IMR-90 (cell line): ENCODE data around the gene CAMKMT. TPM values are rescaled to one million over a fixed set of nuclear protein-coding genes. Genes with fewer than 3 reads are reported as not detected.

Source experiments
- ATAC-seq: fragments of 200-7000 bp; cut with Tn5 transposase; 2 replicates; pipeline ENCODE4 v1.9.1; 2020; ENCODE audit warnings: low read depth, mild to moderate bottlenecking, moderate library complexity
- BruUV-seq: library from RNA; stranded (reverse); fragments of 400-500 nt; replicated peaks from 2 replicates; lab custom pipeline; 2021; lab: Mats Ljungman, UMichigan
- CTCF ChIA-PET: fragments of 300-600 bp; formaldehyde crosslinking; extraction: SDS; loops from one replicate; lab custom pipeline; 2021; ENCODE audit warnings: antibody characterized with exemption; lab: Yijun Ruan, JAX
- POLR2A ChIA-PET: fragments of 300-600 bp; sonication (Branson Sonifier 250); formaldehyde crosslinking; loops from one replicate; lab custom pipeline; 2022; ENCODE audit warnings: antibody characterized with exemption; ENCODE audit not compliant: unreplicated experiment; lab: Charles Lee
- DNase-seq: peaks from one replicate; pipeline ENCODE4 v3.0.0; 2013
- H2AFZ ChIP-seq: replicated peaks from 2 replicates; pipeline ENCODE3; 2013; ENCODE audit warnings: low read length, mild to moderate bottlenecking; ENCODE audit not compliant: poor library complexity
- H2AK5ac ChIP-seq: 2 replicates; pipeline ENCODE4 v1.6.1; 2013; ENCODE audit warnings: low read depth, low read length, inconsistent platforms
- H2AK9ac ChIP-seq: replicated peaks from 2 replicates; pipeline ENCODE3; 2013; ENCODE audit warnings: mild to moderate bottlenecking, low read depth, low read length, moderate library complexity; ENCODE audit not compliant: poor library complexity
- H2BK120ac ChIP-seq: 2 replicates; pipeline ENCODE4 v1.6.1; 2013; ENCODE audit warnings: low read depth, low read length, inconsistent platforms
- H2BK15ac ChIP-seq: 3 replicates; pipeline ENCODE4 v1.6.1; 2013; ENCODE audit warnings: low read depth, low read length, inconsistent platforms
- H2BK20ac ChIP-seq: 2 replicates; pipeline ENCODE4 v1.6.1; 2013; ENCODE audit warnings: low read depth, mild to moderate bottlenecking, inconsistent platforms, low read length, moderate library complexity
- H2BK5ac ChIP-seq: 2 replicates; pipeline ENCODE4 v1.6.1; 2013; ENCODE audit warnings: mild to moderate bottlenecking, low read depth, low read length, inconsistent platforms; ENCODE audit not compliant: poor library complexity, severe bottlenecking
- H3K14ac ChIP-seq: replicated peaks from 2 replicates; pipeline ENCODE4 v1.6.1; 2013; ENCODE audit warnings: low read depth, low read length, inconsistent platforms
- H3K18ac ChIP-seq: 2 replicates; pipeline ENCODE4 v1.6.1; 2013; ENCODE audit warnings: low read depth, low read length, control low read depth
- H3K23ac ChIP-seq: 2 replicates; pipeline ENCODE4 v1.6.1; 2013; ENCODE audit warnings: low read depth, low read length, inconsistent platforms
- H3K27ac ChIP-seq: 2 replicates; pipeline ENCODE4 v1.5.1; 2013; ENCODE audit warnings: mild to moderate bottlenecking, control low read depth, low read length; ENCODE audit not compliant: insufficient read depth
- H3K27me3 ChIP-seq: 2 replicates; pipeline ENCODE4 v1.6.1; 2013; ENCODE audit warnings: low read length; ENCODE audit not compliant: control insufficient read depth, insufficient read depth
- H3K36me3 ChIP-seq: 2 replicates; pipeline ENCODE4 v1.6.1; 2013; ENCODE audit warnings: low read length, mixed read lengths; ENCODE audit not compliant: control insufficient read depth, insufficient read depth
- H3K4ac ChIP-seq: 2 replicates; pipeline ENCODE4 v1.6.1; 2013; ENCODE audit warnings: low read depth, low read length, inconsistent platforms
- H3K4me1 ChIP-seq: 2 replicates; pipeline ENCODE4 v1.6.1; 2013; ENCODE audit warnings: low read length, mixed read lengths; ENCODE audit not compliant: control insufficient read depth, insufficient read depth
- H3K4me2 ChIP-seq: 2 replicates; pipeline ENCODE4 v1.6.1; 2013; ENCODE audit warnings: low read depth, mild to moderate bottlenecking, control low read depth, low read length, moderate library complexity
- H3K4me3 ChIP-seq: 2 replicates; pipeline ENCODE4 v1.5.1; 2013; ENCODE audit warnings: low read depth, mild to moderate bottlenecking, control low read depth, low read length, moderate library complexity; ENCODE audit not compliant: insufficient read depth
- H3K56ac ChIP-seq: 2 replicates; pipeline ENCODE4 v1.6.1; 2013; ENCODE audit warnings: low read length, inconsistent platforms; ENCODE audit not compliant: insufficient read depth; ENCODE audit errors: extremely low read depth
- H3K79me1 ChIP-seq, 2 experiments: 2 replicates each; pipeline ENCODE4 v1.6.1; 2013; ENCODE audit warnings: low read length in 2 of 2, inconsistent platforms in 1 of 2, low read depth in 1 of 2
- H3K9ac ChIP-seq: 2 replicates; pipeline ENCODE4 v1.6.1; 2013; ENCODE audit warnings: low read depth, low read length, control low read depth
- H3K9me1 ChIP-seq: 2 replicates; pipeline ENCODE4 v1.6.1; 2013; ENCODE audit warnings: low read length, inconsistent platforms; ENCODE audit not compliant: insufficient read depth
- H3K9me3 ChIP-seq: 2 replicates; pipeline ENCODE4 v1.6.1; 2013; ENCODE audit warnings: low read length; ENCODE audit not compliant: control insufficient read depth, insufficient read depth
- H4K20me1 ChIP-seq: 2 replicates; pipeline ENCODE4 v1.6.1; 2013; ENCODE audit warnings: low read length, inconsistent platforms; ENCODE audit not compliant: insufficient read depth
- H4K5ac ChIP-seq: 2 replicates; pipeline ENCODE4 v1.6.1; 2013; ENCODE audit warnings: mild to moderate bottlenecking, low read depth, low read length, control low read depth
- H4K8ac ChIP-seq, 2 experiments: 2 replicates each; pipeline ENCODE4 v1.6.1; 2013; ENCODE audit warnings: low read depth in 2 of 2, low read length in 2 of 2, control low read depth in 1 of 2, inconsistent platforms in 1 of 2
- H4K91ac ChIP-seq: 2 replicates; pipeline ENCODE4 v1.6.1; 2013; ENCODE audit warnings: low read depth, low read length, inconsistent platforms; ENCODE audit not compliant: insufficient read depth
- CEBPB ChIP-seq: IDR thresholded peaks from 2 replicates; pipeline ENCODE4 v1.6.1; 2012; ENCODE audit warnings: low read depth, low read length, improper control_type of control experiment
- CHD1 ChIP-seq: IDR thresholded peaks from 2 replicates; pipeline ENCODE4 v1.6.1; 2012; ENCODE audit warnings: low read depth, low read length, improper control_type of control experiment
- FOS ChIP-seq: fragments of 150-350 bp; IDR thresholded peaks from 2 replicates; pipeline ENCODE4 v1.6.1; 2016; ENCODE audit warnings: low read depth, low read length
- MAFK ChIP-seq: IDR thresholded peaks from 2 replicates; pipeline ENCODE4 v1.6.1; 2012; ENCODE audit warnings: low read depth, low read length, improper control_type of control experiment
- MAZ ChIP-seq: IDR thresholded peaks from 2 replicates; pipeline ENCODE4 v1.6.1; 2012; ENCODE audit warnings: low read depth, mild to moderate bottlenecking, low read length, improper control_type of control experiment, moderate library complexity, borderline replicate concordance
- MXI1 ChIP-seq: IDR thresholded peaks from 2 replicates; pipeline ENCODE4 v1.6.1; 2012; ENCODE audit warnings: low read depth, mild to moderate bottlenecking, low read length, moderate library complexity, borderline replicate concordance
- NFE2L2 ChIP-seq: fragments of 150-350 bp; IDR thresholded peaks from 2 replicates; pipeline ENCODE4 v1.6.1; 2016; ENCODE audit warnings: low read depth, mild to moderate bottlenecking, low read length
- POLR2A ChIP-seq: IDR thresholded peaks from 2 replicates; pipeline ENCODE4 v1.6.1; 2012; ENCODE audit warnings: mild to moderate bottlenecking, low read depth, low read length
- RAD21 ChIP-seq: IDR thresholded peaks from 2 replicates; pipeline ENCODE4 v1.6.1; 2012; ENCODE audit warnings: low read length, improper control_type of control experiment
- RCOR1 ChIP-seq: IDR thresholded peaks from 2 replicates; pipeline ENCODE4 v1.6.1; 2012; ENCODE audit warnings: mild to moderate bottlenecking, low read length, improper control_type of control experiment; ENCODE audit not compliant: insufficient replicate concordance
- RFX5 ChIP-seq: IDR thresholded peaks from 2 replicates; pipeline ENCODE4 v1.8.0; 2012; ENCODE audit warnings: low read depth, mild to moderate bottlenecking, low read length, moderate library complexity
- SMC3 ChIP-seq: fragments of 150-350 bp; IDR thresholded peaks from 2 replicates; pipeline ENCODE4 v1.6.1; 2016; ENCODE audit warnings: low read depth, mild to moderate bottlenecking, antibody characterized with exemption, low read length, moderate library complexity
- WGBS, 2 experiments: methylation state at CpG; one replicate each; pipeline versions ENCODE4 v1.1.5 to v1.1.7; 2013; ENCODE audit warnings: missing lambda C conversion rate in 2 of 2; ENCODE audit not compliant: insufficient read length in 1 of 2; ENCODE audit errors: extremely low coverage in 2 of 2; 5-methylcytosine and 5-hydroxymethylcytosine counted together
- dilution Hi-C: fragments of 300-500 bp; cut with HindIII; formaldehyde crosslinking; loops from one replicate; pipeline ENCODE4 v1.14.3; 2018; ENCODE audit warnings: low sequenced_read_pairs; ENCODE audit not compliant: unreplicated experiment
- in situ Hi-C: fragments of 300-500 bp; cut with MboI; formaldehyde crosslinking; loops from 3 replicates; pipeline ENCODE4 v1.14.3; 2019; ENCODE audit warnings: low sequenced_read_pairs, inconsistent platforms, mixed read lengths
- intact Hi-C: fragments of 100-400 bp; cut with micrococcal nuclease; formaldehyde crosslinking; loops from 2 replicates; pipeline ENCODE4 v1.10.0; 2022
- polyA plus RNA-seq, 3 experiments: library from polyadenylated mRNA; depleted of rRNA; stranded (reverse); fragments of >200 nt; gene quantifications; 2 replicates each; pipeline ENCODE4 v1.2.3, GENCODE V29; 2012; ENCODE audit warnings: low replicate concordance in 1 of 3
- total RNA-seq: library from RNA; depleted of rRNA; stranded (reverse); fragments of >200 nt; gene quantifications from 2 replicates; pipeline ENCODE4 v1.2.3, GENCODE V29; 2012
- TF ChIP-seq, protein P1 (sequence below): conservative IDR thresholded peaks from 2 replicates; pipeline ENCODE4 v1.5.1; 2012; ENCODE audit warnings: mild to moderate bottlenecking, low read depth, low read length, improper control_type of control experiment
- TF ChIP-seq, protein P2 (sequence below): fragments of 150-350 bp; IDR thresholded peaks from 2 replicates; pipeline ENCODE4 v1.6.1; 2017; ENCODE audit warnings: mild to moderate bottlenecking, antibody characterized with exemption, low read length, low read depth
- TF ChIP-seq, protein P3 (sequence below): fragments of 150-350 bp; IDR thresholded peaks from 2 replicates; pipeline ENCODE4 v1.6.1; 2016; ENCODE audit warnings: low read depth, mild to moderate bottlenecking, low read length, moderate library complexity, borderline replicate concordance

The CAMKMT gene
- total and polyA plus RNA-seq, 2 of the 4 experiments (the other 2 are of a cell fraction) = 4.4 to 6.8 TPM

DNA sequence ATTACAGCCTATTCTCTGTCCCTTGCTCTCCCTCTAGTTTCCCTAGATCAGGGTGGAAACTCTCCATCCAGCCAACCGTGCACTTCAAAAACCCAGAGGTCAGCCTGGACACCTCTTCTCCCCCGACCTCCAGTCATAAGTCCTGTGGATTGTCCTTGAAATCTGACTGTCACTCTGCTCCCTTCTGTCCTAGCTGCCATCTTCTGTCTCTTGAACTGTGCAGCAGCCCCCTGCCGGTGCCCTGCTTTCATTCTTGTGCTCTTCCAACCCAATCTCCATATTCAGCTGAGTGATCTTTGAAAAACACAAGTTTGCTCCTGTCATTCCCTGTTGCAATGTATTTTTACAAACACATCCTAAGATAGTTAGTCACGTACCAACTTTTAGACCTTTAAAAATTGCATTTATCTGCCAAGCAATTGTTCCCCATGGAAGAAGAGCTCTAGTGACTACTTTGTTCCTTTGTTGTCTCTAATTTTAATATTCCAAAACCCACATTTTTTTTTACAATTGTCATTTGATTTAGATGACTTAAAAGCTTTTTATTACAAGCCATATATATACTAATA lies 254.3 kb downstream of the CAMKMT start:
- CTCF ChIA-PET = interaction anchor here (0.7 to 1.2 kb wide), 2 partner anchors 15 to 31 kb away, joined by 3 read pairs; no protein-coding TSS in a partner anchor
- POLR2A ChIA-PET = no interaction called here
- no peaks in the 10 kb centered on the region for H3K9me3 ChIP-seq
- H3K4ac ChIP-seq = no peak overlapping the region
- no peak overlapping the region for H2BK15ac ChIP-seq
- ATAC-seq (no peak), DNase-seq (no peak)
- dilution Hi-C loops (no loop called here), in situ Hi-C loops (no loop called here), intact Hi-C loops (no loop called here)
- H2AK9ac ChIP-seq = no peak overlapping the region
- no peak overlapping the region for H4K8ac ChIP-seq
- no peaks in the 10 kb centered on the region for H3K9me1 ChIP-seq
- no peaks in the 10 kb centered on the region for H3K36me3 ChIP-seq
- H3K23ac ChIP-seq = no peak overlapping the region; the same call in 1 of the 2 replicates
- no peak overlapping the region for H3K9ac ChIP-seq
- H4K20me1 ChIP-seq = no peaks in the 10 kb centered on the region
- H2AFZ ChIP-seq = no peak overlapping the region
- H4K5ac ChIP-seq = no peak overlapping the region
- TF ChIP-seq RCOR1 = no peak
- no peak for TF ChIP-seq SMC3
- TF ChIP-seq NFE2L2 = no peak
- TF ChIP-seq RAD21 = no peak
- TF ChIP-seq, protein P1, sequence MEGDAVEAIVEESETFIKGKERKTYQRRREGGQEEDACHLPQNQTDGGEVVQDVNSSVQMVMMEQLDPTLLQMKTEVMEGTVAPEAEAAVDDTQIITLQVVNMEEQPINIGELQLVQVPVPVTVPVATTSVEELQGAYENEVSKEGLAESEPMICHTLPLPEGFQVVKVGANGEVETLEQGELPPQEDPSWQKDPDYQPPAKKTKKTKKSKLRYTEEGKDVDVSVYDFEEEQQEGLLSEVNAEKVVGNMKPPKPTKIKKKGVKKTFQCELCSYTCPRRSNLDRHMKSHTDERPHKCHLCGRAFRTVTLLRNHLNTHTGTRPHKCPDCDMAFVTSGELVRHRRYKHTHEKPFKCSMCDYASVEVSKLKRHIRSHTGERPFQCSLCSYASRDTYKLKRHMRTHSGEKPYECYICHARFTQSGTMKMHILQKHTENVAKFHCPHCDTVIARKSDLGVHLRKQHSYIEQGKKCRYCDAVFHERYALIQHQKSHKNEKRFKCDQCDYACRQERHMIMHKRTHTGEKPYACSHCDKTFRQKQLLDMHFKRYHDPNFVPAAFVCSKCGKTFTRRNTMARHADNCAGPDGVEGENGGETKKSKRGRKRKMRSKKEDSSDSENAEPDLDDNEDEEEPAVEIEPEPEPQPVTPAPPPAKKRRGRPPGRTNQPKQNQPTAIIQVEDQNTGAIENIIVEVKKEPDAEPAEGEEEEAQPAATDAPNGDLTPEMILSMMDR = no peak
- no peak for TF ChIP-seq FOS
- TF ChIP-seq, protein P2, sequence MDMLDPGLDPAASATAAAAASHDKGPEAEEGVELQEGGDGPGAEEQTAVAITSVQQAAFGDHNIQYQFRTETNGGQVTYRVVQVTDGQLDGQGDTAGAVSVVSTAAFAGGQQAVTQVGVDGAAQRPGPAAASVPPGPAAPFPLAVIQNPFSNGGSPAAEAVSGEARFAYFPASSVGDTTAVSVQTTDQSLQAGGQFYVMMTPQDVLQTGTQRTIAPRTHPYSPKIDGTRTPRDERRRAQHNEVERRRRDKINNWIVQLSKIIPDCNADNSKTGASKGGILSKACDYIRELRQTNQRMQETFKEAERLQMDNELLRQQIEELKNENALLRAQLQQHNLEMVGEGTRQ = no peak
- no peak for TF ChIP-seq POLR2A
- no peak for TF ChIP-seq MAFK
- no peak for TF ChIP-seq CEBPB
- no peak for TF ChIP-seq MAZ
- no peak for TF ChIP-seq RFX5
- TF ChIP-seq, protein P3, sequence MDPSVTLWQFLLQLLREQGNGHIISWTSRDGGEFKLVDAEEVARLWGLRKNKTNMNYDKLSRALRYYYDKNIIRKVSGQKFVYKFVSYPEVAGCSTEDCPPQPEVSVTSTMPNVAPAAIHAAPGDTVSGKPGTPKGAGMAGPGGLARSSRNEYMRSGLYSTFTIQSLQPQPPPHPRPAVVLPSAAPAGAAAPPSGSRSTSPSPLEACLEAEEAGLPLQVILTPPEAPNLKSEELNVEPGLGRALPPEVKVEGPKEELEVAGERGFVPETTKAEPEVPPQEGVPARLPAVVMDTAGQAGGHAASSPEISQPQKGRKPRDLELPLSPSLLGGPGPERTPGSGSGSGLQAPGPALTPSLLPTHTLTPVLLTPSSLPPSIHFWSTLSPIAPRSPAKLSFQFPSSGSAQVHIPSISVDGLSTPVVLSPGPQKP = no peak
- TF ChIP-seq CHD1 = no peak
- no peak for TF ChIP-seq MXI1
- no peak overlapping the region for H3K4me2 ChIP-seq
- H3K27ac ChIP-seq = no peak overlapping the region
- H4K91ac ChIP-seq = no peak overlapping the region
- no peak overlapping the region for H3K18ac ChIP-seq
- H2BK120ac ChIP-seq = no peak overlapping the region
- no peak overlapping the region for H3K4me3 ChIP-seq
- no peak overlapping the region for H2BK5ac ChIP-seq
- peaks cover 2% of the 10 kb centered on the region; the same call in 1 of the 2 replicates for H3K27me3 ChIP-seq
- H3K4me1 ChIP-seq = no peaks in the 10 kb centered on the region
- H2AK5ac ChIP-seq = no peak overlapping the region
- no peak overlapping the region for H3K56ac ChIP-seq
- H2BK20ac ChIP-seq = no peak overlapping the region
- no TSS peak for BruUV-seq
- H3K14ac ChIP-seq = no peak overlapping the region
- no peaks in the 10 kb centered on the region for H3K79me1 ChIP-seq
- WGBS, 2 experiments = 41% methylated on average over 3 of the region's 4 CpGs; no CpG with 5 or more reads in 1 of the 2 experiments
